ENCODE measurements around the gene RNF41. TPM values are rescaled to one million over a fixed set of nuclear protein-coding genes. Genes with fewer than 3 reads are reported as not detected.

RNF41 gene
- total RNA-seq, 1 experiment from 2014 or later, result 57.4 TPM

DNA sequence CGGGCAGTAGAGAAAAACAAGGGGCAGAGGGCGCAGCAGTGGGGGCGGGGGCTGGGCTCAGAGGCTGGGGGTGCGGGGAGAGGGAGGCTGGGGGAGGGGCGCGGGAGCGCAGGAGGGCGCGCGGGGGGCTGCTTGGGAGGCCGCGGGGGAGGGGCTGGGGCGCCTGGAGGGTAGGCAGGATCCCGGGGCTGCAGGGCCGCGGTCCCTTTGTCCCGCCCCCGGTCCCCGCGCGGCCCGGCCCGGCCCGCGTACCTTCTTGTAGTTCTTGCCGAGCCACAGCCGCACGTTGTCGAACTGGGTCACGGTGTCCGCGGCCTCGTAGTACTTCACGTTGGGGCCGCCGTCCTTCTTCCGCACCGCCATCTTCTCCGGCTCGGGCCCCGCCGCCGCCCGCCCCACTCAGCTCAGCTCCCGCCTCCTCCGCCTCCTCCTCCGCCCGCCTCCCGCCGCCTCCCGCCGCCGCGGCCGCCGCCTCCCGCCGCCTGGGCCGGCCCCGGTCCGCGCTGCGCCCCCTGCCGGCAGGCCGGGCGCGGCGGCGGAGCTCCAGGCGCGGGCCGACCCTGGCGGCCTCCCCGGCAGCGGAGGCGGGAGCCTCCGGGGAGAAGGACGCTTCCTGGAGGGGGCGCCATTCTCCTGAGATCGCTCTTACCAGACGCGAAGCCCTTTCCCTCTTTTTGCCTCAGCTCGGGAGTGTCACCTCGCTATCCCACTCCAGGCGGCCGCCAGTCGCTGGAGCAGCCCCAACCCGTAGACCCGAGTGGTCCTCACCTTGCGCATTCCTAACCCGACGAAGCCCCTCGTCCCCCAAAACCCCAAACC lies 32.4 kb downstream of the RNF41 start, which contains the start of gene SMARCC2:
Gene SMARCC2 (minus strand): TSS at position 385 of the 819 bp plus-strand sequence. CDS start 22 bp downstream, at position 363.
- Mint-ChIP-seq H3K9me3 (no peaks in the 10 kb centered on the region), H3K4me1 (peaks cover 30% of the 10 kb centered on the region), H3K27me3 (ENCODE audit: low read depth) (peaks cover 3% of the 10 kb centered on the region; the same call in 1 of the 2 replicates), H3K36me3 (peaks cover 27% of the 10 kb centered on the region), H3K4me3 (peak within 1 kb of the TSS; percentile 99), H3K27ac (peak within 1 kb of the TSS; percentile 96)
- POLR2A ChIA-PET, result interaction anchor here (0.6 to 3.3 kb wide), 21 partner anchors 10 to 922 kb away, joined by 3 to 30 read pairs (median 4); partner anchors contain the start of genes ANKRD52, CNPY2, COQ10A and ERBB3
- CTCF ChIA-PET, result interaction anchor here (0.6 to 5.2 kb wide), 63 partner anchors 8 to 1669 kb away, joined by 3 to 95 read pairs (median 5); partner anchors contain the start of genes ANKRD52, CNPY2, COQ10A and ERBB3
- peak; percentile 92 for DNase-seq (ENCODE audit: low spot score)
- peak; percentile 81 for ATAC-seq
- TF ChIP-seq, protein P1, sequence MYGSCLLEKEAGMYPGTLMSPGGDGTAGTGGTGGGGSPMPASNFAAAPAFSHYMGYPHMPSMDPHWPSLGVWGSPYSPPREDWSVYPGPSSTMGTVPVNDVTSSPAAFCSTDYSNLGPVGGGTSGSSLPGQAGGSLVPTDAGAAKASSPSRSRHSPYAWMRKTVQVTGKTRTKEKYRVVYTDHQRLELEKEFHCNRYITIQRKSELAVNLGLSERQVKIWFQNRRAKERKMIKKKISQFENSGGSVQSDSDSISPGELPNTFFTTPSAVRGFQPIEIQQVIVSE (CRISPR knock-in tag; IDR thresholded peaks at IDR 0.05; ENCODE audit: borderline replicate concordance), result no peak
- TF ChIP-seq NR2C2 (CRISPR knock-in tag; IDR thresholded peaks at IDR 0.05) (no peak), ZNF671 (CRISPR knock-in tag; IDR thresholded peaks at IDR 0.05) (no peak), ETV6 (CRISPR knock-in tag; IDR thresholded peaks at IDR 0.05) (no peak; the same call in 1 of the 2 replicates), ZNF317 (CRISPR knock-in tag; IDR thresholded peaks at IDR 0.05; ENCODE audit: borderline replicate concordance, low read depth) (no peak), ZNF416 (CRISPR knock-in tag; IDR thresholded peaks at IDR 0.05) (no peak), IRF2 (CRISPR knock-in tag; IDR thresholded peaks at IDR 0.05; ENCODE audit: borderline replicate concordance, low read depth) (no peak), GTF2I (CRISPR knock-in tag; conservative IDR thresholded peaks at IDR 0.05) (no peak), TCF7 (CRISPR knock-in tag; IDR thresholded peaks at IDR 0.05; ENCODE audit: low read depth) (no peak), MXD4 (CRISPR knock-in tag; IDR thresholded peaks at IDR 0.05; ENCODE audit: borderline replicate concordance) (no peak), CBFB (CRISPR knock-in tag; IDR thresholded peaks at IDR 0.05; ENCODE audit: low read depth) (0 out of 2 replicates have a peak, but pooled peaks have one; percentile 25), CREB1 (CRISPR knock-in tag; IDR thresholded peaks at IDR 0.05) (no peak), NR3C1 (CRISPR knock-in tag; conservative IDR thresholded peaks at IDR 0.05; ENCODE audit: low read depth) (no peak), RELA (CRISPR knock-in tag; IDR thresholded peaks at IDR 0.05; ENCODE audit: borderline replicate concordance) (no peak), SP1 (CRISPR knock-in tag; conservative IDR thresholded peaks at IDR 0.05) (peak; percentile 43)
- TF ChIP-seq, protein P2, sequence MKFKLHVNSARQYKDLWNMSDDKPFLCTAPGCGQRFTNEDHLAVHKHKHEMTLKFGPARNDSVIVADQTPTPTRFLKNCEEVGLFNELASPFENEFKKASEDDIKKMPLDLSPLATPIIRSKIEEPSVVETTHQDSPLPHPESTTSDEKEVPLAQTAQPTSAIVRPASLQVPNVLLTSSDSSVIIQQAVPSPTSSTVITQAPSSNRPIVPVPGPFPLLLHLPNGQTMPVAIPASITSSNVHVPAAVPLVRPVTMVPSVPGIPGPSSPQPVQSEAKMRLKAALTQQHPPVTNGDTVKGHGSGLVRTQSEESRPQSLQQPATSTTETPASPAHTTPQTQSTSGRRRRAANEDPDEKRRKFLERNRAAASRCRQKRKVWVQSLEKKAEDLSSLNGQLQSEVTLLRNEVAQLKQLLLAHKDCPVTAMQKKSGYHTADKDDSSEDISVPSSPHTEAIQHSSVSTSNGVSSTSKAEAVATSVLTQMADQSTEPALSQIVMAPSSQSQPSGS (CRISPR knock-in tag; IDR thresholded peaks at IDR 0.05; ENCODE audit: borderline replicate concordance, low read depth), result no peak
- TF ChIP-seq, protein P3, sequence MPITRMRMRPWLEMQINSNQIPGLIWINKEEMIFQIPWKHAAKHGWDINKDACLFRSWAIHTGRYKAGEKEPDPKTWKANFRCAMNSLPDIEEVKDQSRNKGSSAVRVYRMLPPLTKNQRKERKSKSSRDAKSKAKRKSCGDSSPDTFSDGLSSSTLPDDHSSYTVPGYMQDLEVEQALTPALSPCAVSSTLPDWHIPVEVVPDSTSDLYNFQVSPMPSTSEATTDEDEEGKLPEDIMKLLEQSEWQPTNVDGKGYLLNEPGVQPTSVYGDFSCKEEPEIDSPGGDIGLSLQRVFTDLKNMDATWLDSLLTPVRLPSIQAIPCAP (CRISPR knock-in tag; IDR thresholded peaks at IDR 0.05), result no peak
- TF ChIP-seq, protein P4, sequence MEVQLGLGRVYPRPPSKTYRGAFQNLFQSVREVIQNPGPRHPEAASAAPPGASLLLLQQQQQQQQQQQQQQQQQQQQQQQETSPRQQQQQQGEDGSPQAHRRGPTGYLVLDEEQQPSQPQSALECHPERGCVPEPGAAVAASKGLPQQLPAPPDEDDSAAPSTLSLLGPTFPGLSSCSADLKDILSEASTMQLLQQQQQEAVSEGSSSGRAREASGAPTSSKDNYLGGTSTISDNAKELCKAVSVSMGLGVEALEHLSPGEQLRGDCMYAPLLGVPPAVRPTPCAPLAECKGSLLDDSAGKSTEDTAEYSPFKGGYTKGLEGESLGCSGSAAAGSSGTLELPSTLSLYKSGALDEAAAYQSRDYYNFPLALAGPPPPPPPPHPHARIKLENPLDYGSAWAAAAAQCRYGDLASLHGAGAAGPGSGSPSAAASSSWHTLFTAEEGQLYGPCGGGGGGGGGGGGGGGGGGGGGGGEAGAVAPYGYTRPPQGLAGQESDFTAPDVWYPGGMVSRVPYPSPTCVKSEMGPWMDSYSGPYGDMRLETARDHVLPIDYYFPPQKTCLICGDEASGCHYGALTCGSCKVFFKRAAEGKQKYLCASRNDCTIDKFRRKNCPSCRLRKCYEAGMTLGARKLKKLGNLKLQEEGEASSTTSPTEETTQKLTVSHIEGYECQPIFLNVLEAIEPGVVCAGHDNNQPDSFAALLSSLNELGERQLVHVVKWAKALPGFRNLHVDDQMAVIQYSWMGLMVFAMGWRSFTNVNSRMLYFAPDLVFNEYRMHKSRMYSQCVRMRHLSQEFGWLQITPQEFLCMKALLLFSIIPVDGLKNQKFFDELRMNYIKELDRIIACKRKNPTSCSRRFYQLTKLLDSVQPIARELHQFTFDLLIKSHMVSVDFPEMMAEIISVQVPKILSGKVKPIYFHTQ (CRISPR knock-in tag; IDR thresholded peaks at IDR 0.05), result no peak
- TF ChIP-seq, protein P5, sequence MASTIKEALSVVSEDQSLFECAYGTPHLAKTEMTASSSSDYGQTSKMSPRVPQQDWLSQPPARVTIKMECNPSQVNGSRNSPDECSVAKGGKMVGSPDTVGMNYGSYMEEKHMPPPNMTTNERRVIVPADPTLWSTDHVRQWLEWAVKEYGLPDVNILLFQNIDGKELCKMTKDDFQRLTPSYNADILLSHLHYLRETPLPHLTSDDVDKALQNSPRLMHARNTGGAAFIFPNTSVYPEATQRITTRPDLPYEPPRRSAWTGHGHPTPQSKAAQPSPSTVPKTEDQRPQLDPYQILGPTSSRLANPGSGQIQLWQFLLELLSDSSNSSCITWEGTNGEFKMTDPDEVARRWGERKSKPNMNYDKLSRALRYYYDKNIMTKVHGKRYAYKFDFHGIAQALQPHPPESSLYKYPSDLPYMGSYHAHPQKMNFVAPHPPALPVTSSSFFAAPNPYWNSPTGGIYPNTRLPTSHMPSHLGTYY (CRISPR knock-in tag; IDR thresholded peaks at IDR 0.05), result no peak
- TF ChIP-seq, protein P6, sequence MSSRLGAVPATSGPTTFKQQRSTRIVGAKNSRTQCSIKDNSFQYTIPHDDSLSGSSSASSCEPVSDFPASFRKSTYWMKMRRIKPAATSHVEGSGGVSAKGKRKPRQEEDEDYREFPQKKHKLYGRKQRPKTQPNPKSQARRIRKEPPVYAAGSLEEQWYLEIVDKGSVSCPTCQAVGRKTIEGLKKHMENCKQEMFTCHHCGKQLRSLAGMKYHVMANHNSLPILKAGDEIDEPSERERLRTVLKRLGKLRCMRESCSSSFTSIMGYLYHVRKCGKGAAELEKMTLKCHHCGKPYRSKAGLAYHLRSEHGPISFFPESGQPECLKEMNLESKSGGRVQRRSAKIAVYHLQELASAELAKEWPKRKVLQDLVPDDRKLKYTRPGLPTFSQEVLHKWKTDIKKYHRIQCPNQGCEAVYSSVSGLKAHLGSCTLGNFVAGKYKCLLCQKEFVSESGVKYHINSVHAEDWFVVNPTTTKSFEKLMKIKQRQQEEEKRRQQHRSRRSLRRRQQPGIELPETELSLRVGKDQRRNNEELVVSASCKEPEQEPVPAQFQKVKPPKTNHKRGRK (CRISPR knock-in tag; IDR thresholded peaks at IDR 0.05; ENCODE audit: borderline replicate concordance), result no peak
- TF ChIP-seq, protein P7, sequence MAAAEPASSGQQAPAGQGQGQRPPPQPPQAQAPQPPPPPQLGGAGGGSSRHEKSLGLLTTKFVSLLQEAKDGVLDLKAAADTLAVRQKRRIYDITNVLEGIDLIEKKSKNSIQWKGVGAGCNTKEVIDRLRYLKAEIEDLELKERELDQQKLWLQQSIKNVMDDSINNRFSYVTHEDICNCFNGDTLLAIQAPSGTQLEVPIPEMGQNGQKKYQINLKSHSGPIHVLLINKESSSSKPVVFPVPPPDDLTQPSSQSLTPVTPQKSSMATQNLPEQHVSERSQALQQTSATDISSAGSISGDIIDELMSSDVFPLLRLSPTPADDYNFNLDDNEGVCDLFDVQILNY (CRISPR knock-in tag; IDR thresholded peaks at IDR 0.05), result 0 out of 2 replicates have a peak, but pooled peaks have one; percentile 43
- TF ChIP-seq, protein P8, sequence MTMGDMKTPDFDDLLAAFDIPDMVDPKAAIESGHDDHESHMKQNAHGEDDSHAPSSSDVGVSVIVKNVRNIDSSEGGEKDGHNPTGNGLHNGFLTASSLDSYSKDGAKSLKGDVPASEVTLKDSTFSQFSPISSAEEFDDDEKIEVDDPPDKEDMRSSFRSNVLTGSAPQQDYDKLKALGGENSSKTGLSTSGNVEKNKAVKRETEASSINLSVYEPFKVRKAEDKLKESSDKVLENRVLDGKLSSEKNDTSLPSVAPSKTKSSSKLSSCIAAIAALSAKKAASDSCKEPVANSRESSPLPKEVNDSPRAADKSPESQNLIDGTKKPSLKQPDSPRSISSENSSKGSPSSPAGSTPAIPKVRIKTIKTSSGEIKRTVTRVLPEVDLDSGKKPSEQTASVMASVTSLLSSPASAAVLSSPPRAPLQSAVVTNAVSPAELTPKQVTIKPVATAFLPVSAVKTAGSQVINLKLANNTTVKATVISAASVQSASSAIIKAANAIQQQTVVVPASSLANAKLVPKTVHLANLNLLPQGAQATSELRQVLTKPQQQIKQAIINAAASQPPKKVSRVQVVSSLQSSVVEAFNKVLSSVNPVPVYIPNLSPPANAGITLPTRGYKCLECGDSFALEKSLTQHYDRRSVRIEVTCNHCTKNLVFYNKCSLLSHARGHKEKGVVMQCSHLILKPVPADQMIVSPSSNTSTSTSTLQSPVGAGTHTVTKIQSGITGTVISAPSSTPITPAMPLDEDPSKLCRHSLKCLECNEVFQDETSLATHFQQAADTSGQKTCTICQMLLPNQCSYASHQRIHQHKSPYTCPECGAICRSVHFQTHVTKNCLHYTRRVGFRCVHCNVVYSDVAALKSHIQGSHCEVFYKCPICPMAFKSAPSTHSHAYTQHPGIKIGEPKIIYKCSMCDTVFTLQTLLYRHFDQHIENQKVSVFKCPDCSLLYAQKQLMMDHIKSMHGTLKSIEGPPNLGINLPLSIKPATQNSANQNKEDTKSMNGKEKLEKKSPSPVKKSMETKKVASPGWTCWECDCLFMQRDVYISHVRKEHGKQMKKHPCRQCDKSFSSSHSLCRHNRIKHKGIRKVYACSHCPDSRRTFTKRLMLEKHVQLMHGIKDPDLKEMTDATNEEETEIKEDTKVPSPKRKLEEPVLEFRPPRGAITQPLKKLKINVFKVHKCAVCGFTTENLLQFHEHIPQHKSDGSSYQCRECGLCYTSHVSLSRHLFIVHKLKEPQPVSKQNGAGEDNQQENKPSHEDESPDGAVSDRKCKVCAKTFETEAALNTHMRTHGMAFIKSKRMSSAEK (CRISPR knock-in tag; IDR thresholded peaks at IDR 0.05; ENCODE audit: borderline replicate concordance), result no peak

Data from WTC11 (cell line).